Measurements from ENCODE around the gene MMP28. TPM values are rescaled to one million over a fixed set of nuclear protein-coding genes. Genes with fewer than 3 reads are reported as not detected.

MMP28 gene
- total and polyA plus RNA-seq, 2 donors (not counting 1 experiment from before 2014, with no cell fraction given), result 0.15 to 2.0 TPM

GRCh38 chr17:35843698-35844097 is 48.3 kb upstream of the MMP28 start:
- no peaks in the 10 kb centered on the region for H3K27me3 ChIP-seq (replicated peaks in 1 of 4; ENCODE audit: control extremely low read depth in 1 of 4, control insufficient read depth in 3 of 4, insufficient read depth in 4 of 4, low read length in 3 of 4)
- H3K27ac ChIP-seq (ENCODE audit: low read length in 2 of 2), result no peak overlapping the region
- H3K4me2 ChIP-seq (replicated peaks; ENCODE audit: low read depth, low read length, poor library complexity, severe bottlenecking), result no peak overlapping the region
- H3K79me2 ChIP-seq (ENCODE audit: control insufficient read depth, insufficient read depth, low read length), result no peaks in the 10 kb centered on the region
- no CpG with 5 or more reads among the region's 2 CpGs for WGBS (ENCODE audit: insufficient coverage)
- no peak overlapping the region for H3K4me3 ChIP-seq (ENCODE audit: control extremely low read depth in 1 of 5, extremely low read depth in 1 of 5, insufficient read depth in 1 of 5, low read depth in 2 of 5, low read length in 4 of 5)
- Mint-ChIP-seq H3K27me3 (no peaks in the 10 kb centered on the region), H3K4me1 (no peaks in the 10 kb centered on the region), H3K9me3 (ENCODE audit: insufficient read depth) (no peaks in the 10 kb centered on the region), H3K27ac (no peak overlapping the region), H3K4me3 (no peak overlapping the region)
- DNase-seq (no peak), ATAC-seq (ENCODE audit: low read depth) (no peak)
- ChIA-PET POLR2A (no interaction called here), CTCF (no interaction called here)
- H3K9ac ChIP-seq (ENCODE audit: low read length), result no peak overlapping the region
- H3K9me3 ChIP-seq (ENCODE audit: control extremely low read depth in 1 of 3, control insufficient read depth in 2 of 3, insufficient read depth in 1 of 3, low read length in 2 of 3), result no peaks in the 10 kb centered on the region
- H3K4me1 ChIP-seq (ENCODE audit: control insufficient read depth in 2 of 2, insufficient read depth in 2 of 2, low read length in 2 of 2), result no peaks in the 10 kb centered on the region
- peaks cover 19% of the 10 kb centered on the region for H4K20me1 ChIP-seq (ENCODE audit: control insufficient read depth, insufficient read depth, low read length, poor library complexity, severe bottlenecking)
- intact Hi-C loops (cut with micrococcal nuclease), result no loop called here
- H3K36me3 ChIP-seq (replicated peaks in 1 of 2; ENCODE audit: control extremely low read depth in 1 of 2, control insufficient read depth in 1 of 2, extremely low read depth in 1 of 2, insufficient read depth in 2 of 2, low read length in 1 of 2), result peaks cover 2 to 80% of the 10 kb centered on the region in 2 experiments
- no peak overlapping the region for H2AFZ ChIP-seq (ENCODE audit: insufficient read depth, low read depth, low read length, poor library complexity, severe bottlenecking)
- TF ChIP-seq CTCF (IDR thresholded peaks at IDR 0.05), result no peak
- no peak for TF ChIP-seq EZH2 (IDR thresholded peaks at IDR 0.05; ENCODE audit: borderline replicate concordance, insufficient read depth, low read depth, low read length, poor library complexity, severe bottlenecking)

GRCh38 chr17:35842239-35842638 is 46.8 kb upstream of the MMP28 start:
- Histone ChIP-seq H3K27ac (ENCODE audit: low read length in 2 of 2) (no peak overlapping the region), H3K4me2 (replicated peaks; ENCODE audit: low read depth, low read length, poor library complexity, severe bottlenecking) (no peak overlapping the region), H4K20me1 (ENCODE audit: control insufficient read depth, insufficient read depth, low read length, poor library complexity, severe bottlenecking) (peaks cover 19% of the 10 kb centered on the region), H3K27me3 (replicated peaks in 1 of 4; ENCODE audit: control extremely low read depth in 1 of 4, control insufficient read depth in 3 of 4, insufficient read depth in 4 of 4, low read length in 3 of 4) (no peaks in the 10 kb centered on the region), H3K9ac (ENCODE audit: low read length) (no peak overlapping the region), H3K4me3 (ENCODE audit: control extremely low read depth in 1 of 5, extremely low read depth in 1 of 5, insufficient read depth in 1 of 5, low read depth in 2 of 5, low read length in 4 of 5) (no peak overlapping the region), H3K36me3 (replicated peaks in 1 of 2; ENCODE audit: control extremely low read depth in 1 of 2, control insufficient read depth in 1 of 2, extremely low read depth in 1 of 2, insufficient read depth in 2 of 2, low read length in 1 of 2) (peaks cover 10 to 84% of the 10 kb centered on the region in 2 experiments), H3K79me2 (ENCODE audit: control insufficient read depth, insufficient read depth, low read length) (no peaks in the 10 kb centered on the region), H3K9me3 (ENCODE audit: control extremely low read depth in 1 of 3, control insufficient read depth in 2 of 3, insufficient read depth in 1 of 3, low read length in 2 of 3) (no peaks in the 10 kb centered on the region), H2AFZ (ENCODE audit: insufficient read depth, low read depth, low read length, poor library complexity, severe bottlenecking) (no peak overlapping the region), H3K4me1 (ENCODE audit: control insufficient read depth in 2 of 2, insufficient read depth in 2 of 2, low read length in 2 of 2) (no peaks in the 10 kb centered on the region)
- Mint-ChIP-seq H3K27ac (no peak overlapping the region), H3K9me3 (ENCODE audit: insufficient read depth) (no peaks in the 10 kb centered on the region), H3K4me1 (no peaks in the 10 kb centered on the region), H3K27me3 (no peaks in the 10 kb centered on the region), H3K4me3 (no peak overlapping the region)
- intact Hi-C loops (cut with micrococcal nuclease), result no loop called here
- no peak for ATAC-seq (ENCODE audit: low read depth)
- TF ChIP-seq CTCF (IDR thresholded peaks at IDR 0.05), result no peak
- TF ChIP-seq EZH2 (IDR thresholded peaks at IDR 0.05; ENCODE audit: borderline replicate concordance, insufficient read depth, low read depth, low read length, poor library complexity, severe bottlenecking), result no peak
- DNase-seq, result no peak
- CTCF ChIA-PET, result interaction anchor here (1.8 kb wide), 1 partner anchor 8 kb away, joined by 5 read pairs; no protein-coding TSS in a partner anchor
- POLR2A ChIA-PET, result interaction anchor here (0.6 kb wide), 1 partner anchor 22 kb away, joined by 3 read pairs; no protein-coding TSS in a partner anchor
- WGBS (ENCODE audit: insufficient coverage), result 100% methylated on average over 4 of the region's 5 CpGs
